GM12878 (cell line): ENCODE measurements around the gene C15orf62. TPM values are rescaled to one million over a fixed set of nuclear protein-coding genes. Genes with fewer than 3 reads are reported as not detected.

Source experiments
- ATAC-seq: fragments of 200-7000 bp; cut with Tn5 transposase; 3 replicates; pipeline ENCODE4 v1.9.1; 2020; ENCODE audit warnings: mild to moderate bottlenecking, moderate library complexity
- BruUV-seq: library from RNA; stranded (reverse); fragments of 400-500 nt; replicated peaks from 2 replicates; lab custom pipeline; 2021; lab: Mats Ljungman, UMichigan
- CTCF ChIA-PET: fragments of 300-600 bp; sonication (Branson Sonifier 250); formaldehyde crosslinking; extraction: SDS; loops from one replicate; lab custom pipeline; 2021; ENCODE audit warnings: inconsistent platforms; lab: Yijun Ruan, JAX
- POLR2A ChIA-PET: fragments of 350-600 bp; formaldehyde crosslinking; extraction: SDS; loops from one replicate; lab custom pipeline; 2021; ENCODE audit warnings: inconsistent platforms; lab: Charles Lee
- RAD21 ChIA-PET: fragments of 300-600 bp; sonication (Branson Sonifier 250); formaldehyde crosslinking; loops from one replicate; lab custom pipeline; 2023; ENCODE audit warnings: antibody characterized with exemption; ENCODE audit not compliant: unreplicated experiment; lab: Charles Lee
- SMC1A ChIA-PET: fragments of 300-600 bp; sonication (Branson Sonifier 250); formaldehyde crosslinking; loops from one replicate; lab custom pipeline; 2023; ENCODE audit not compliant: unreplicated experiment, uncharacterized antibody; lab: Charles Lee
- DNase-seq: peaks from one replicate; pipeline ENCODE4 v3.0.0-alpha.2; 2011; ENCODE audit warnings: low read depth, low spot score
- FAIRE-seq: peaks from 3 replicates; lab custom pipeline; 2011; peaks lifted over from hg19 to GRCh38; lab: Jason Lieb, UNC
- H2AFZ ChIP-seq: 2 replicates; pipeline ENCODE4 v1.6.0; 2011; ENCODE audit warnings: low read depth, low read length, control low read depth; ENCODE audit not compliant: control insufficient read depth
- H3K27ac ChIP-seq: 2 replicates; pipeline ENCODE4 v1.5.1; 2011; ENCODE audit warnings: control low read depth; ENCODE audit not compliant: control insufficient read depth, insufficient read depth
- H3K27me3 ChIP-seq, 2 experiments: replicated peaks in 1 of 2; 2 replicates each; pipeline versions ENCODE4 v1.6.0 to v1.6.1; 2011; ENCODE audit warnings: low read length in 1 of 2; ENCODE audit not compliant: control insufficient read depth in 2 of 2, insufficient read depth in 2 of 2
- H3K36me3 ChIP-seq, 2 experiments: 2 replicates each; pipeline ENCODE4 v1.5.1; 2011; ENCODE audit warnings: low read length in 1 of 2; ENCODE audit not compliant: control insufficient read depth in 2 of 2, insufficient read depth in 2 of 2
- H3K4me1 ChIP-seq: 2 replicates; pipeline ENCODE4 v1.6.1; 2011; ENCODE audit warnings: mild to moderate bottlenecking, low read length, moderate library complexity, mixed read lengths; ENCODE audit not compliant: control insufficient read depth, insufficient read depth
- H3K4me2 ChIP-seq: 2 replicates; pipeline ENCODE4 v1.6.0; 2011; ENCODE audit warnings: control low read depth; ENCODE audit not compliant: control insufficient read depth, insufficient read depth
- H3K4me3 ChIP-seq: fragments of 200-600 bp; sonication (generic); 2 replicates; pipeline ENCODE4 v1.5.1; 2016
- H3K79me2 ChIP-seq: 2 replicates; pipeline ENCODE4 v1.6.0; 2011; ENCODE audit warnings: low read length; ENCODE audit not compliant: control insufficient read depth, insufficient read depth
- H3K9ac ChIP-seq: 2 replicates; pipeline ENCODE4 v1.8.0; 2011; ENCODE audit warnings: low read length, control low read depth, mixed read lengths; ENCODE audit not compliant: control insufficient read depth, insufficient read depth
- H3K9me3 ChIP-seq: replicated peaks from 3 replicates; pipeline ENCODE4 v1.5.1; 2011; ENCODE audit warnings: mild to moderate bottlenecking, low read length; ENCODE audit not compliant: control insufficient read depth, insufficient read depth
- H4K20me1 ChIP-seq: 2 replicates; pipeline ENCODE4 v1.6.0; 2011; ENCODE audit not compliant: control insufficient read depth, insufficient read depth
- CTCF ChIP-seq, 3 experiments: IDR thresholded peaks in 2 of 3; conservative IDR thresholded peaks in 1 of 3; 2 replicates each; pipeline ENCODE4 v1.5.1; 2011; ENCODE audit warnings: low read depth in 3 of 3, low read length in 3 of 3, mild to moderate bottlenecking in 3 of 3, control low read depth in 2 of 3, moderate library complexity in 2 of 3, inconsistent platforms in 1 of 3, mixed read lengths in 1 of 3; ENCODE audit not compliant: control insufficient read depth in 2 of 3, insufficient read depth in 1 of 3; ENCODE audit errors: extremely low read depth in 1 of 3
- FOS ChIP-seq: IDR thresholded peaks from 3 replicates; pipeline ENCODE4 v1.6.1; 2011; ENCODE audit warnings: borderline replicate concordance; ENCODE audit not compliant: insufficient read length; ENCODE audit errors: extremely low read depth
- PAX5 ChIP-seq: IDR thresholded peaks from 2 replicates; pipeline ENCODE4 v1.6.1; 2011; ENCODE audit warnings: low read depth, low read length, borderline replicate concordance
- WGBS: methylation state at CpG from one replicate; pipeline ENCODE4 v1.1.6; 2016; ENCODE audit warnings: low lambda C conversion rate; ENCODE audit not compliant: insufficient replicate concordance, insufficient coverage; ENCODE audit errors: missing lambda C conversion rate; 5-methylcytosine and 5-hydroxymethylcytosine counted together
- in situ Hi-C: fragments of 300-500 bp; cut with MboI; formaldehyde crosslinking; loops from 9 replicates; pipeline ENCODE4 v1.14.3; 2018; ENCODE audit warnings: mixed read lengths
- intact Hi-C: fragments of 100-400 bp; cut with micrococcal nuclease; formaldehyde crosslinking; loops from one replicate; pipeline ENCODE4 v1.14.2; 2022; ENCODE audit not compliant: unreplicated experiment
- polyA plus RNA-seq, 11 experiments: library from polyadenylated mRNA; depleted of rRNA in 4 of 11; unstranded in 6 of 11; stranded (reverse) in 5 of 11; fragments of >200 nt; fragmentation: Nextera tagmentation in 4 of 11; fragmentation: Illumina TruSeq in 1 of 11; extraction: Ambion mirVana in 4 of 11; extraction: Trizol in 1 of 11; gene quantifications; 1 replicate in 1 of 11; 2 replicates in 10 of 11; pipeline versions ENCODE4 v1.2.1 to v1.2.3, GENCODE V29; 2011 to 2016; ENCODE audit warnings: inconsistent platforms in 2 of 11, missing spikeins in 2 of 11, low read depth in 1 of 11
- total RNA-seq, 4 experiments: library from RNA; depleted of rRNA in 3 of 4; stranded (reverse); fragments of >200 nt in 3 of 4; fragmentation: Illumina TruSeq in 1 of 4; extraction: Trizol in 1 of 4; gene quantifications; 2 replicates each; pipeline versions ENCODE4 v1.2.1 to v1.2.3, GENCODE V29; 2013 to 2021

The C15orf62 gene
- total and polyA plus RNA-seq, 10 of the 15 experiments (the other 5 are each of a cell fraction or from before 2014, with no cell fraction given) = 0.06 to 0.68 (median 0.40) TPM; not detected in 1

GRCh38 chr15:40803076-40803475 is 33.3 kb downstream of the C15orf62 start:
- peaks cover 4% of the 10 kb centered on the region; the same call in 1 of the 2 replicates for H3K4me1 ChIP-seq
- DNase-seq (no peak), FAIRE-seq (no peak), ATAC-seq (no peak)
- RAD21 ChIA-PET = no interaction called here
- CTCF ChIA-PET = interaction anchor here (1.1 to 2.6 kb wide), 3 partner anchors 9 to 91 kb away, joined by 3 to 9 read pairs (median 4); no protein-coding TSS in a partner anchor
- in situ Hi-C loops (no loop called here), intact Hi-C loops (no loop called here)
- H3K79me2 ChIP-seq = peaks cover 18% of the 10 kb centered on the region
- no peak overlapping the region for H3K27ac ChIP-seq
- no peak overlapping the region for H3K4me3 ChIP-seq
- BruUV-seq = TSS peak; percentile 27
- H3K9me3 ChIP-seq = no peaks in the 10 kb centered on the region
- WGBS = 100% methylated on average over 2 of the region's 2 CpGs
- SMC1A ChIA-PET = interaction anchor here (1.4 kb wide), 1 partner anchor 57 kb away, joined by 4 read pairs; no protein-coding TSS in a partner anchor
- no peak overlapping the region for H3K4me2 ChIP-seq
- H2AFZ ChIP-seq = no peak overlapping the region
- no peak for TF ChIP-seq PAX5
- no peaks in the 10 kb centered on the region for H4K20me1 ChIP-seq
- H3K36me3 ChIP-seq = no peaks in the 10 kb centered on the region
- H3K27me3 ChIP-seq = no peaks in the 10 kb centered on the region
- no peak overlapping the region for H3K9ac ChIP-seq
- POLR2A ChIA-PET = interaction anchor here (0.6 to 0.8 kb wide), 2 partner anchors 11 to 60 kb away, joined by 3 to 4 read pairs; no protein-coding TSS in a partner anchor

- POLR2A ChIA-PET = interaction anchor here (0.6 to 0.8 kb wide), 3 partner anchors 11 to 77 kb away, joined by 3 to 4 read pairs (median 3); no protein-coding TSS in a partner anchor
- BruUV-seq = no TSS peak
Observed at GRCh38 chr15:40803688-40804087, 33.9 kb downstream of the C15orf62 start.

More at GRCh38 chr15:40803688-40804087, 33.9 kb downstream of the C15orf62 start:
- ATAC-seq = no peak
- Histone ChIP-seq H4K20me1 (no peaks in the 10 kb centered on the region), H3K27ac (no peak overlapping the region), H3K79me2 (peaks cover 22% of the 10 kb centered on the region), H2AFZ (no peak overlapping the region), H3K27me3 (no peaks in the 10 kb centered on the region), H3K4me1 (peaks cover 10% of the 10 kb centered on the region; the same call in 1 of the 2 replicates), H3K9me3 (no peaks in the 10 kb centered on the region), H3K9ac (no peak overlapping the region), H3K36me3 (no peaks in the 10 kb centered on the region), H3K4me3 (no peak overlapping the region), H3K4me2 (no peak overlapping the region)
- intact Hi-C loops = no loop called here
- in situ Hi-C loops = no loop called here
- DNase-seq = no peak
- FAIRE-seq = no peak
- RAD21 ChIA-PET = no interaction called here
- TF ChIP-seq CTCF (IDR thresholded peaks at IDR 0.05 in 2 of 3, conservative IDR thresholded peaks at IDR 0.05 in 1 of 3; ENCODE audit: control insufficient read depth in 2 of 3, extremely low read depth in 1 of 3, insufficient read depth in 1 of 3, low read depth in 3 of 3, low read length in 3 of 3) (0 out of 6 replicates have a peak, but pooled peaks of 2 of the 3 experiments have one; percentile 14 to 15), FOS (no peak)
- TF ChIP-seq, all 136 proteins: peak for 1
- SMC1A ChIA-PET = interaction anchor here (0.7 to 1.4 kb wide), 2 partner anchors 58 to 156 kb away, joined by 4 read pairs; no protein-coding TSS in a partner anchor
- CTCF ChIA-PET = interaction anchor here (1.1 kb wide), 1 partner anchor 92 kb away, joined by 3 read pairs; no protein-coding TSS in a partner anchor
- 96% methylated on average over 1 of the region's 1 CpG for WGBS
